Measurements from ENCODE around the gene TERT.
"Not testable (repeated sequence)": the region's sequence is repeated elsewhere in the genome, so short reads cannot be mapped to it uniquely, and the experiment has no call there.

DNA sequence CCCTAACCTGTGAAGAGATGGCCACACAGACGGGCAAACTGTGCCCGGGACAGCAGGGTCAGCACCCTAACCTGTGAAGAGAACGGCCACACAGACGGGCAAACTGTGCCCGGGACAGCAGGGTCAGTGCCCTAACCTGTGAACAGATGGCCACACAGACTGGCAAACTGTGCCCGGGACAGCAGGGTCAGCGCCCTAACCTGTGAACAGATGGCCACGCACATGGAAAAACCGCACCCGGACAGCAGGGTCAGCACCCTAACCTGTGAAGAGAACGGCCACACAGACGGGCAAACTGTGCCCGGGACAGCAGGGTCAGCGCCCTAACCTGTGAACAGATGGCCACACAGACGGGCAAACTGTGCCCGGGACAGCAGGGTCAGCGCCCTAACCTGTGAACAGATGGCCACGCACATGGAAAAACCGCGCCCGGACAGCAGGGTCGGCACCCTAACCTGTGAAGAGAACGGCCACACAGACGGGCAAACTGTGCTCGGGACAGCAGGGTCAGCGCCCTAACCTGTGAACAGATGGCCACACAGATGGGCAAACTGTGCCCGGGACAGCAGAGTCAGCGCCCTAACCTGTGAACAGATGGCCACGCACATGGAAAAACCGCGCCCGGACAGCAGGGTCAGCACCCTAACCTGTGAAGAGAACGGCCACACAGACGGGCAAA lies 44.4 kb upstream of the TERT start:
- TF ChIP-seq, protein P1, sequence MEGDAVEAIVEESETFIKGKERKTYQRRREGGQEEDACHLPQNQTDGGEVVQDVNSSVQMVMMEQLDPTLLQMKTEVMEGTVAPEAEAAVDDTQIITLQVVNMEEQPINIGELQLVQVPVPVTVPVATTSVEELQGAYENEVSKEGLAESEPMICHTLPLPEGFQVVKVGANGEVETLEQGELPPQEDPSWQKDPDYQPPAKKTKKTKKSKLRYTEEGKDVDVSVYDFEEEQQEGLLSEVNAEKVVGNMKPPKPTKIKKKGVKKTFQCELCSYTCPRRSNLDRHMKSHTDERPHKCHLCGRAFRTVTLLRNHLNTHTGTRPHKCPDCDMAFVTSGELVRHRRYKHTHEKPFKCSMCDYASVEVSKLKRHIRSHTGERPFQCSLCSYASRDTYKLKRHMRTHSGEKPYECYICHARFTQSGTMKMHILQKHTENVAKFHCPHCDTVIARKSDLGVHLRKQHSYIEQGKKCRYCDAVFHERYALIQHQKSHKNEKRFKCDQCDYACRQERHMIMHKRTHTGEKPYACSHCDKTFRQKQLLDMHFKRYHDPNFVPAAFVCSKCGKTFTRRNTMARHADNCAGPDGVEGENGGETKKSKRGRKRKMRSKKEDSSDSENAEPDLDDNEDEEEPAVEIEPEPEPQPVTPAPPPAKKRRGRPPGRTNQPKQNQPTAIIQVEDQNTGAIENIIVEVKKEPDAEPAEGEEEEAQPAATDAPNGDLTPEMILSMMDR (IDR thresholded peaks at IDR 0.05), result not testable (repeated sequence)
- not testable (repeated sequence) for TF ChIP-seq POLR2A, POLR2AphosphoS5, EP300 (IDR thresholded peaks at IDR 0.05)

All from sigmoid colon (tissue), 4 donors.